Loucy (cell line): Measurements from ENCODE around the gene ATP7B.

Source experiments
- H2AFZ ChIP-seq: fragments of 200-600 bp; sonication (generic); 2 replicates; pipeline ENCODE4 v1.6.0; 2016; ENCODE audit warnings: antibody characterized with exemption, mild to moderate bottlenecking, low read length, moderate library complexity
- H3F3A ChIP-seq: fragments of 200-600 bp; 2 replicates; pipeline ENCODE4 v1.6.0; 2016; ENCODE audit warnings: antibody characterized with exemption, low read depth, mild to moderate bottlenecking
- H3K27me3 ChIP-seq: fragments of 200-600 bp; sonication (generic); 2 replicates; pipeline ENCODE4 v1.6.1; 2014; ENCODE audit warnings: low read length, mild to moderate bottlenecking; ENCODE audit not compliant: insufficient read depth, poor library complexity, severe bottlenecking
- H3K36me3 ChIP-seq: fragments of 200-600 bp; sonication (generic); 2 replicates; pipeline ENCODE4 v1.6.1; 2016; ENCODE audit warnings: low read length; ENCODE audit not compliant: insufficient read depth
- H3K4me1 ChIP-seq: fragments of 200-600 bp; sonication (generic); 2 replicates; pipeline ENCODE4 v1.5.1; 2014; ENCODE audit warnings: low read length, mild to moderate bottlenecking; ENCODE audit not compliant: insufficient read depth, poor library complexity, severe bottlenecking
- H3K4me2 ChIP-seq: fragments of 200-600 bp; sonication (generic); 2 replicates; pipeline ENCODE4 v1.6.0; 2014; ENCODE audit warnings: antibody characterized with exemption, low read length, low read depth, mild to moderate bottlenecking; ENCODE audit not compliant: poor library complexity, severe bottlenecking
- H3K4me3 ChIP-seq: fragments of 200-600 bp; sonication (generic); 2 replicates; pipeline ENCODE4 v1.5.1; 2014; ENCODE audit warnings: low read length, mild to moderate bottlenecking, mixed read lengths; ENCODE audit not compliant: poor library complexity, severe bottlenecking
- H3K79me2 ChIP-seq: fragments of 200-600 bp; sonication (generic); 2 replicates; pipeline ENCODE4 v1.6.1; 2014; ENCODE audit warnings: low read length; ENCODE audit not compliant: insufficient read depth
- H3K9ac ChIP-seq: fragments of 200-600 bp; sonication (generic); 2 replicates; pipeline ENCODE4 v1.6.0; 2014; ENCODE audit warnings: mild to moderate bottlenecking, low read depth, low read length, moderate library complexity; ENCODE audit not compliant: poor library complexity, severe bottlenecking
- H3K9me2 ChIP-seq: fragments of 200-600 bp; sonication (generic); replicated peaks from 2 replicates; pipeline ENCODE4 v1.6.1; 2016; ENCODE audit warnings: low read depth, low read length, mixed read lengths
- H3K9me3 ChIP-seq: fragments of 200-600 bp; sonication (generic); 2 replicates; pipeline ENCODE4 v1.6.1; 2014; ENCODE audit warnings: mild to moderate bottlenecking, antibody characterized with exemption, low read length, low read depth; ENCODE audit not compliant: insufficient read depth
- H4K20me1 ChIP-seq: fragments of 200-600 bp; sonication (generic); 2 replicates; pipeline ENCODE4 v1.6.0; 2014; ENCODE audit warnings: antibody characterized with exemption, low read length, mild to moderate bottlenecking; ENCODE audit not compliant: insufficient read depth, poor library complexity, severe bottlenecking
- EZH2phosphoT487 ChIP-seq: fragments of 200-600 bp; IDR thresholded peaks from 2 replicates; pipeline ENCODE4 v1.6.1; 2018; ENCODE audit warnings: antibody characterized with exemption, mild to moderate bottlenecking, moderate library complexity, borderline replicate concordance
- TF ChIP-seq, protein P1 (sequence below): fragments of 200-600 bp; sonication (generic); conservative IDR thresholded peaks from 2 replicates; pipeline ENCODE4 v1.5.1; 2014; ENCODE audit warnings: mild to moderate bottlenecking, antibody characterized with exemption, low read length

ATP7B gene

DNA sequence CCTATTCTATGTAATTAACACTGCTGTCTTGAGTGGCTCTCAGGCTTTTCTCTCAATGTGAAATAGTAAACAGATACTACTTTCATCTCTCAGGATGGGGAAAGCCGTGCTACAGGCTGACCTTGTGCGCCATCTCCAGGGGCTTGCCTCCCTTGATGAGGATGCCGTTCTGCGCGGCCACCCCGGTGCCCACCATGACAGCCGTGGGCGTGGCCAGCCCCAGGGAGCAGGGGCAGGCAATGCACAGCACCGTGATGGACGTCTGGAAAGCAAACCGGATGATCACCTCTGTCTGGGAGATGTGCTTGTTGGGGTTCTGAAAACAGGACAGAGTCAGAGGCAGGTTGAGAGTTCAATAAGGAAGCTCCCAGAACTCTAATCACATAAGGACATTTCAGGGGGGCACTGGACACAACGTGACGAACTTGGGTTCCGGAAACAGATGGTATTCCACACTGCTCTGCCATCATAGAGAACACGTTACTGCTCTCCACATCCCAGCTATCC lies 65.0 kb downstream of the ATP7B start:
- peaks cover 22% of the 10 kb centered on the region for H3K4me1 ChIP-seq
- no peaks in the 10 kb centered on the region for H3K79me2 ChIP-seq
- no peaks in the 10 kb centered on the region for H3K36me3 ChIP-seq
- no peak overlapping the region for H3K4me2 ChIP-seq
- TF ChIP-seq, protein P1, sequence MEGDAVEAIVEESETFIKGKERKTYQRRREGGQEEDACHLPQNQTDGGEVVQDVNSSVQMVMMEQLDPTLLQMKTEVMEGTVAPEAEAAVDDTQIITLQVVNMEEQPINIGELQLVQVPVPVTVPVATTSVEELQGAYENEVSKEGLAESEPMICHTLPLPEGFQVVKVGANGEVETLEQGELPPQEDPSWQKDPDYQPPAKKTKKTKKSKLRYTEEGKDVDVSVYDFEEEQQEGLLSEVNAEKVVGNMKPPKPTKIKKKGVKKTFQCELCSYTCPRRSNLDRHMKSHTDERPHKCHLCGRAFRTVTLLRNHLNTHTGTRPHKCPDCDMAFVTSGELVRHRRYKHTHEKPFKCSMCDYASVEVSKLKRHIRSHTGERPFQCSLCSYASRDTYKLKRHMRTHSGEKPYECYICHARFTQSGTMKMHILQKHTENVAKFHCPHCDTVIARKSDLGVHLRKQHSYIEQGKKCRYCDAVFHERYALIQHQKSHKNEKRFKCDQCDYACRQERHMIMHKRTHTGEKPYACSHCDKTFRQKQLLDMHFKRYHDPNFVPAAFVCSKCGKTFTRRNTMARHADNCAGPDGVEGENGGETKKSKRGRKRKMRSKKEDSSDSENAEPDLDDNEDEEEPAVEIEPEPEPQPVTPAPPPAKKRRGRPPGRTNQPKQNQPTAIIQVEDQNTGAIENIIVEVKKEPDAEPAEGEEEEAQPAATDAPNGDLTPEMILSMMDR: no peak
- no peak for TF ChIP-seq EZH2phosphoT487
- H3K4me3 ChIP-seq: no peak overlapping the region
- no peaks in the 10 kb centered on the region for H4K20me1 ChIP-seq
- no peaks in the 10 kb centered on the region for H3F3A ChIP-seq
- H2AFZ ChIP-seq: no peak overlapping the region
- no peak overlapping the region for H3K9ac ChIP-seq
- no peaks in the 10 kb centered on the region for H3K27me3 ChIP-seq
- no peaks in the 10 kb centered on the region for H3K9me3 ChIP-seq
- H3K9me2 ChIP-seq: no peaks in the 10 kb centered on the region

DNA sequence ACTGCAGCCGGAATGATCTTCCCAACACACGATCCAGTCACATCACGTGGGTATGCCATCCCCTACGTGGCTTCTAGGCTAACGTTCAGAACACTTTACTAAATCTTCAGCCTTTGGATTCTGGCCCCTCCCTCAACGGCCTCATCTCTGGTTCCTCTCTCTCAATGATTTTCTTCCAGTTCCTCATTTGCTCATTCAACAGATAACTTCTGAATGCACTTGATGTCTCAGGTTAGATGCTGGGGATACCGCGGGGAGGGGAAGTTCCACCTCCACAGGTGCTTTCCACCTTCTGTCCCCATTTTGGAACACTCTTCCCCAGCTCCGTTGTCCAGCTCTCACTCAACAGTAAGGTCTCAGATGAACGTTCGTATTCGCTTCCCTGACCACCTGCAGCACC lies 66.1 kb downstream of the ATP7B start:
- Histone ChIP-seq H3K36me3 (no peaks in the 10 kb centered on the region), H3K27me3 (no peaks in the 10 kb centered on the region), H3K4me3 (no peak overlapping the region), H3K9me2 (no peaks in the 10 kb centered on the region), H2AFZ (no peak overlapping the region), H3K9ac (no peak overlapping the region), H3F3A (no peaks in the 10 kb centered on the region), H3K9me3 (no peaks in the 10 kb centered on the region), H3K4me2 (no peak overlapping the region), H4K20me1 (no peaks in the 10 kb centered on the region), H3K79me2 (no peaks in the 10 kb centered on the region), H3K4me1 (peaks cover 17% of the 10 kb centered on the region)
- no peak for TF ChIP-seq EZH2phosphoT487
- TF ChIP-seq, protein P1: no peak

DNA sequence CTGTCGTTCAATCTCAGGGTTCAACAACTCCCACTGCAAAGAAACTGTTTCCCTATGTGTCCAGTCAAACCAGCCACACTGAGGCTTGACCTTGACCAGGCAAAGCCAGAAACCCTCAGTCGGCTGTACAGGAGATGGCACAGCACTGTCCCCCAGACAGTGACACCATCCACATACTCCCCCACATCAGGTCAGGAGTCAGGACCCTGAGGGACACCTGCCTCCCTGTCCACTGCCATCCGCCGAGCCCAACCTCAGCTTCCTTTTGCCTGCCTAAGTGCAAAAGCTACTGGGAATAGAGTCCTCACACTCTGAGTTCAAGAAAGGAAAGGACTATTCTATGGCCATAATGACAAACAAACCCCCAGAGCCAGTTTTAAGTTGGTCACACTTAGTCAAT lies 66.8 kb downstream of the ATP7B start:
- no peak for TF ChIP-seq EZH2phosphoT487
- TF ChIP-seq, protein P1: no peak
- H3K4me2 ChIP-seq: peak overlapping the region; percentile 44

More for the DNA sequence above, 66.8 kb downstream of the ATP7B start:
- Histone ChIP-seq H3F3A (no peaks in the 10 kb centered on the region), H3K9ac (no peak overlapping the region), H3K4me1 (peaks cover 17% of the 10 kb centered on the region), H3K9me2 (no peaks in the 10 kb centered on the region), H3K27me3 (no peaks in the 10 kb centered on the region), H4K20me1 (no peaks in the 10 kb centered on the region), H3K79me2 (no peaks in the 10 kb centered on the region), H3K36me3 (no peaks in the 10 kb centered on the region), H3K9me3 (no peaks in the 10 kb centered on the region), H3K4me3 (no peak overlapping the region), H2AFZ (no peak overlapping the region)
